Measurements from ENCODE around the gene KSR2.

GRCh38 chr12:117869551-117869950 is 99.2 kb downstream of the KSR2 start:
- TF ChIP-seq, protein P1, sequence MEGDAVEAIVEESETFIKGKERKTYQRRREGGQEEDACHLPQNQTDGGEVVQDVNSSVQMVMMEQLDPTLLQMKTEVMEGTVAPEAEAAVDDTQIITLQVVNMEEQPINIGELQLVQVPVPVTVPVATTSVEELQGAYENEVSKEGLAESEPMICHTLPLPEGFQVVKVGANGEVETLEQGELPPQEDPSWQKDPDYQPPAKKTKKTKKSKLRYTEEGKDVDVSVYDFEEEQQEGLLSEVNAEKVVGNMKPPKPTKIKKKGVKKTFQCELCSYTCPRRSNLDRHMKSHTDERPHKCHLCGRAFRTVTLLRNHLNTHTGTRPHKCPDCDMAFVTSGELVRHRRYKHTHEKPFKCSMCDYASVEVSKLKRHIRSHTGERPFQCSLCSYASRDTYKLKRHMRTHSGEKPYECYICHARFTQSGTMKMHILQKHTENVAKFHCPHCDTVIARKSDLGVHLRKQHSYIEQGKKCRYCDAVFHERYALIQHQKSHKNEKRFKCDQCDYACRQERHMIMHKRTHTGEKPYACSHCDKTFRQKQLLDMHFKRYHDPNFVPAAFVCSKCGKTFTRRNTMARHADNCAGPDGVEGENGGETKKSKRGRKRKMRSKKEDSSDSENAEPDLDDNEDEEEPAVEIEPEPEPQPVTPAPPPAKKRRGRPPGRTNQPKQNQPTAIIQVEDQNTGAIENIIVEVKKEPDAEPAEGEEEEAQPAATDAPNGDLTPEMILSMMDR (IDR thresholded peaks at IDR 0.05; ENCODE audit: extremely low read depth in 1 of 2, insufficient read depth in 1 of 2, low read depth in 1 of 2, low read length in 2 of 2): no peak
- no peak for TF ChIP-seq POLR2A (IDR thresholded peaks at IDR 0.05; ENCODE audit: low read depth, low read length)
- TF ChIP-seq GATA2 (IDR thresholded peaks at IDR 0.05; ENCODE audit: insufficient read depth, insufficient read length, low read depth, low read length): no peak

All from endothelial cell of umbilical vein (primary cell).